DMS79 (cell line): ENCODE results near the gene OLIG2.

ENCODE experiments used
- DNase-seq: peaks from one replicate; lab custom pipeline; 2025; lab: John Stamatoyannopoulos, UW

The OLIG2 gene

DNA sequence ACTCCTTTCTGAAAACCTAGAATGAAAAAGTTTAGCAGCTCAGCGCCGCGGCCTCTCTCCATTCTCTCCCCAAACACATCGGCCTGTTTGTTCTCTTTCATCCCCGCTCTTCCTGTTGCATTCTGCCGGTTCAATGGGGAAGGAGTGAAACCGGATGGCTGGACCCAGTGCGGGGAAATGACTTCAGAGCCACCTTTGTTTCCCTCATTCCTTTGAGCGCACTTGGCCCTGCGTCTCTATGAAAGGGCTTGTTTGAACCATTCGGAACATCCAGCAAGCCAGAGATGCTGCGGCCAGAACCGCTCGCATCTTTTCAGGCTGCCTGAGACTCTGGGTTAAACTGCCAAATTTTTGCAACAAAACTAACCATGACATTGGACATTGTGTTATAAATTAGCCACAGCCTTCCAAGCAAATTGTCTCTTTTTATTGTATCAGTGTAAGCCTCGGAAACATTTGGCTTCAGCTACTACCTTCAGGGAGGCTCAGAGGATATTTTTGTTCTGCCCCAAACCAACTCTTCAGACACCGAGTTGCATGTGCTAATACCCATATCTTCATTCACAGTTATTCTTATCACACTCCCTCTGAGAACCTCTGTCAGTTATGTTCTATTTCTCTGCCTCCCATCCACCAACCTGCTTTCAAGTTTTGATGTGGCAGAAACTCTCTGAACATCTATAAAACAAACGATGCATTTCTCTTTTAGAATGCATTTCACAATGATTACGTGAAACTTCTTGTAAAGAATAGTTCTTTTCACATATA, 39.1 kb downstream of the OLIG2 start:
- no peak for DNase-seq

GRCh38 chr21:33067043-33067442, 41.3 kb downstream of the OLIG2 start:
- DNase-seq: no peak

- no peak for DNase-seq
Observed at GRCh38 chr21:33067457-33067856, 41.7 kb downstream of the OLIG2 start.

- no peak for DNase-seq
Observed at GRCh38 chr21:33069243-33069642, 43.5 kb downstream of the OLIG2 start.

DNA sequence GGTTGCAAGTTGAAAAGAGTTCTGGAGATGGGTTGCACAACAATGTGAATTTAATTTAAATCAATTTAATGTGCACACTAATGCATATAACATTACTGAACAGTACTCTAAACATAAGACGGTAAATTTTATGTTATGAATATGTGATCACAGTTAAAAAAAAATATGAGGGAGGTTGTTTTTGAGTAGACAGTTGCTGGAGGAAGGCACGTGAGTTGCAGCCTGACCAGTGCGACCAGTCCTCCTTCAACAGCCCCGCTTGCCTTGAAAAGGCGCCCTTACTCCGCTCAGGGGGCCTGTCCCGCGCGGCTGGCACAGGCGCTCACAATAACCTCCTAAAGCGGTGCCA, 43.9 kb downstream of the OLIG2 start:
- DNase-seq: no peak

GRCh38 chr21:33069994-33070743, 44.4 kb downstream of the OLIG2 start, which contains the start of gene OLIG1:
OLIG1 (plus strand) TSS chr21:33070141; CDS start chr21:33070247, 106 bp downstream.
- DNase-seq: no peak

- DNase-seq: no peak
Observed at GRCh38 chr21:33070744-33070997, 44.9 kb downstream of the OLIG2 start.

DNA sequence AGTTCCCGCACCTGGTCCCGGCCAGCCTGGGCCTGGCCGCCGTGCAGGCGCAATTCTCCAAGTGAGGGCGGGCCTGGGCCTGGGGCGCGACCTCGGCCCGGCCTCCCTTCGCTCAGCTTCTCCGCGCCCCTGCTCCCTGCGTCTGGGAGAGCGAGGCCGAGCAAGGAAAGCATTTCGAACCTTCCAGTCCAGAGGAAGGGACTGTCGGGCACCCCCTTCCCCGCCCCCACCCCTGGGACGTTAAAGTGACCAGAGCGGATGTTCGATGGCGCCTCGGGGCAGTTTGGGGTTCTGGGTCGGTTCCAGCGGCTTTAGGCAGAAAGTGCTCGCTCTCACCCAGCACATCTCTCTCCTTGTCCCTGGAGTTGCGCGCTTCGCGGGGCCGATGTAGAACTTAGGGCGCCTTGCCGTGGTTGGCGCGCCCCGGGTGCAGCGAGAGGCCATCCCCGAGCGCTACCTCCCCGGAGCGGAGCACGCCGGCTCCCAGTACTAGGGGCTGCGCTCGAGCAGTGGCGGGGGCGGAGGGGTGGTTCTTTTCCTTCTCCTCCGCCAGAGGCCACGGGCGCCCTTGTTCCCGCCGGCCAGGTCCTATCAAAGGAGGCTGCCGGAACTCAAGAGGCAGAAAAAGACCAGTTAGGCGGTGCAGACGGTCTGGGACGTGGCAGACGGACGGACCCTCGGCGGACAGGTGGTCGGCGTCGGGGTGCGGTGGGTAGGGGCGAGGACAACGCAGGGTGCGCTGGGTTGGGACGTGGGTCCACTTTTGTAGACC, 45.4 kb downstream of the OLIG2 start:
- no peak for DNase-seq

DNA sequence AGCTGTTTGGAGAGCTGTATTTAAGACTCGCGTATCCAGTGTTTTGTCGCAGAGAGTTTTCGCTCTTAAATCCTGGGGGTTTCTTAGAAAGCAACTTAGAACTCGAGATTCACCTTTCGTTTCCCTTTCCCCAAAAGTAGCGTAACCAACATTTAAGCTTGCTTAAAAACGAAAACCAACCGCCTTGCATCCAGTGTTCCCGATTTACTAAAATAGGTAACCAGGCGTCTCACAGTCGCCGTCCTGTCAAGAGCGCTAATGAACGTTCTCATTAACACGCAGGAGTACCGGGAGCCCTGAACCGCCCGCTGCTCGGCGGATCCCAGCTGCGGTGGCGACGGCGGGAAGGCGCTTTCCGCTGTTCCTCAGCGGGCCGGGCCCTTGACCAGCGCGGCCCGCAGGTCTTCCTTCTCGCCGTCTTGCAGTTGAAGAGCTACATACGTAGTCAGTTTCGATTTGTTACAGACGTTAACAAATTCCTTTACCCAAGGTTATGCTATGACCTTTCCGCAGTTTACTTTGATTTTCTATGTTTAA, 46.1 kb downstream of the OLIG2 start:
- DNase-seq: no peak

DNA sequence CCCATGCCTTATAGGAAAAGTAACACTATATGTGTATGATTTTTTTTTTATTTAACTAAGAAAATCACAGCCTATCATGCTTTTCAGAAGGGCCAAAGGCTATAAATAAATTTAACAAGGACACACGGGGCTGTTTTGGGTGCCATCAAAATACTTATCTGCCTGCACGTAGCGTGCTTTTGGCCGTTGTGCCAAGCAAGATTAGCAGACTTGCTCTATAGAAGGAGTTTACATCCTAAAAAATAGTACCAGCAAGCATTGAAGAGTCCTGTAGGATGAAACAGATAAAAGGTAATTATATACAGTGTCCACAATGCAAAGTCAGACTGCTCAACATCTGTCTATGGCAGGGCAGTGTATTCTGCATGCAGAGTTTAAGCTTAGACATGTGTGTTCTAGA, 47.9 kb downstream of the OLIG2 start:
- no peak for DNase-seq

DNA sequence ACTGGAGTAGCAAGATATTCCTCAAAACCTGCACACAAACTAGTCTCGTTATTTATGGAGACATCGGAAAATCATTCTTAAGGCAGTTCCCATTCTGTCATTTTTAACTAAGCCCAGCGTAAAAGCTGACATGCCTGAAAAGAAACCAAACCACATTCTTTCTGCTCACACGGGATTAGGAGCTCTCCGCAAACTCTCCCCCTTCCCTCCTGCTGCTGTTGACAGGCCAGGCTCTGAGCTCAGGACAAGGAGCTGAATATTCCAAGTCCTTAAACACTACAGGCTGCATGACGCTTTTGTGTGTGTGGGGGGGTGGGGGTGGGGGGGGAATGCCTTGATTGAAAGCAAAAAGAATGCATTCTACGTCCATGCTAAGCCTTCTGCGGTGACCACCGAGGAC, 49.4 kb downstream of the OLIG2 start:
- DNase-seq: no peak

- no peak for DNase-seq
Observed at GRCh38 chr21:33075596-33076195, 50.0 kb downstream of the OLIG2 start.

DNA sequence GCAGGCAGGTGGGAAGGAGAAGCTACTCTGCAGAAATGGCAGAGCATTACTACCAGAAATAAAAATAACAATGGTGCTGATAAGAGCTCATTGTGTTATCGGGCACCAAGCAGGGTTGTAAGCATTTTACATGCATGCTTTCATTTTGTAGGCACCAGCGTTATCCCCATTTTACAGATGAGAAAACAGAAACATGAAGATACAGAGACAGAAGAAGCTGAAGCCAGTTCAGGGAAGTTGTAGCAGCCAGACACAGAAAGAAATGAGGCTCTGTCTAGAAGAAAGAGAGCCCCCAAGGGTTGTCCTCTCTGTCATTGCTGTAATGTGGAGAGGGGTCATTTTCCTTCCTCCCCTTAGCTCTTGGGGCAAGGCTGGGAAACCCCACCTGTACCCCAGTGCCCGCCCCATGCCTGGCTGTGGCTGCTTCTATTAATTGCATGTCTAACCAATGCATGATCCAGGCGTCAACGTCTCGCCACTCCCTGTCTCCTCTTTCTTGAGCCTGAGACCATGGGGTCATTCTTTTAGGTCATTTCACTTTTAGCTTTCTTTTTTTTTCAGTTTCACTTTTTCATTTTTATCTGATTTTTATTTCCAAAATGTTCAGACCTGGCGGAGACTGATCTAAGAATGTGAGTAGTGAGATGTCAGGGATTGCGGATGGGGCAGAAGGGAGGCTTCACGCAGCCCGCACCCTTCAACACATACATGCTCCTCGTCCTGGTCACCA, 51.0 kb downstream of the OLIG2 start:
- no peak for DNase-seq
